GM06990 (cell line): ENCODE results near the gene NRTN.
A peak's percentile ranks its signal among the peaks of the same experiment; 100 is the strongest.

Experiments
- DNase-seq: peaks from one replicate; pipeline ENCODE4 v3.0.0-alpha.2; 2011; ENCODE audit not compliant: insufficient read length; ENCODE audit errors: extremely low read depth
- H3K27me3 ChIP-seq: replicated peaks from 2 replicates; pipeline ENCODE4 v1.6.0; 2011; ENCODE audit warnings: low read length; ENCODE audit not compliant: control insufficient read depth, insufficient read depth
- H3K36me3 ChIP-seq: 2 replicates; pipeline ENCODE4 v1.5.1; 2011; ENCODE audit warnings: low read length; ENCODE audit not compliant: control insufficient read depth, insufficient read depth
- H3K4me3 ChIP-seq: replicated peaks from 2 replicates; pipeline ENCODE4 v1.5.1; 2011; ENCODE audit warnings: low read depth, mild to moderate bottlenecking, control low read depth, low read length
- CTCF ChIP-seq: IDR thresholded peaks from 2 replicates; pipeline ENCODE4 v1.5.1; 2011; ENCODE audit warnings: low read length, control low read depth, mild to moderate bottlenecking, inconsistent platforms; ENCODE audit not compliant: insufficient read depth, poor library complexity, severe bottlenecking

Gene NRTN

GRCh38 chr19:5801796-5802619, 2.9 kb upstream of the NRTN start:
- Histone ChIP-seq H3K27me3 (peaks cover 3% of the 10 kb centered on the region; the same call in 1 of the 2 replicates), H3K36me3 (no peaks in the 10 kb centered on the region), H3K4me3 (no peak overlapping the region)
- no peak for TF ChIP-seq CTCF
- no peak for DNase-seq

GRCh38 chr19:5803441-5803751, 1.5 kb upstream of the NRTN start:
- Histone ChIP-seq H3K27me3 (peaks cover 3% of the 10 kb centered on the region; the same call in 1 of the 2 replicates), H3K36me3 (no peaks in the 10 kb centered on the region), H3K4me3 (no peak overlapping the region; the same call in 1 of the 2 replicates)
- no peak for DNase-seq
- no peak for TF ChIP-seq CTCF

- Histone ChIP-seq H3K4me3 (no peak overlapping the region; the same call in 1 of the 2 replicates), H3K27me3 (peaks cover 3% of the 10 kb centered on the region; the same call in 1 of the 2 replicates), H3K36me3 (no peaks in the 10 kb centered on the region)
- DNase-seq, result peak; percentile 91
- TF ChIP-seq CTCF, result peak; percentile 96
These were observed 933 bp upstream of the NRTN start for GRCh38 chr19:5803752-5804515.

GRCh38 chr19:5805462-5806132, 730 bp downstream of the NRTN start:
- no peak for DNase-seq
- no peak overlapping the region for H3K4me3 ChIP-seq

GRCh38 chr19:5806133-5806489, 1.2 kb downstream of the NRTN start:
- no peak for DNase-seq
- Histone ChIP-seq H3K4me3 (no peak overlapping the region), H3K27me3 (no peaks in the 10 kb centered on the region; the same call in 1 of the 2 replicates), H3K36me3 (no peaks in the 10 kb centered on the region)
- no peak for TF ChIP-seq CTCF

More at GRCh38 chr19:5805462-5806132, 730 bp downstream of the NRTN start:
- peak; percentile 50 for TF ChIP-seq CTCF
- H3K36me3 ChIP-seq, result no peaks in the 10 kb centered on the region
- H3K27me3 ChIP-seq, result no peaks in the 10 kb centered on the region; the same call in 1 of the 2 replicates
